Calu3 (cell line): ENCODE measurements around the gene LMBRD1. TPM values are rescaled to one million over a fixed set of nuclear protein-coding genes. Genes with fewer than 3 reads are reported as not detected.

Experiments used
- BruUV-seq: library from RNA; stranded (reverse); fragments of 400-500 nt; replicated peaks from 2 replicates; lab custom pipeline; 2021; lab: Mats Ljungman, UMichigan
- CTCF ChIA-PET: fragments of 300-600 bp; sonication (Branson Sonifier 250); formaldehyde crosslinking; loops from one replicate; lab custom pipeline; 2022; ENCODE audit warnings: antibody characterized with exemption; lab: Charles Lee
- DNase-seq: peaks from one replicate; pipeline ENCODE4 v3.0.0; 2022
- H3K27ac Mint-ChIP-seq: one replicate; pipeline ENCODE4 v1.8.0; 2022; ENCODE audit warnings: mixed read lengths; ENCODE audit not compliant: unreplicated experiment
- H3K27me3 Mint-ChIP-seq: one replicate; pipeline ENCODE4 v1.8.0; 2022; ENCODE audit warnings: mixed read lengths; ENCODE audit not compliant: unreplicated experiment
- H3K36me3 Mint-ChIP-seq: one replicate; pipeline ENCODE4 v1.8.0; 2022; ENCODE audit warnings: mild to moderate bottlenecking, moderate library complexity, mixed read lengths; ENCODE audit not compliant: insufficient read depth, unreplicated experiment
- H3K4me1 Mint-ChIP-seq: one replicate; pipeline ENCODE4 v1.8.0; 2022; ENCODE audit warnings: mild to moderate bottlenecking, low read depth, mixed read lengths; ENCODE audit not compliant: unreplicated experiment
- H3K4me3 Mint-ChIP-seq: one replicate; pipeline ENCODE4 v1.8.0; 2022; ENCODE audit warnings: mild to moderate bottlenecking, low read depth, moderate library complexity, mixed read lengths; ENCODE audit not compliant: unreplicated experiment
- H3K9me3 Mint-ChIP-seq: one replicate; pipeline ENCODE4 v1.8.0; 2022; ENCODE audit warnings: low read depth, mixed read lengths; ENCODE audit not compliant: unreplicated experiment
- CTCF ChIP-seq: fragments of 200-600 bp; IDR thresholded peaks from one replicate; pipeline ENCODE4 v1.8.0; 2022; ENCODE audit warnings: antibody characterized with exemption; ENCODE audit not compliant: unreplicated experiment
- intact Hi-C: fragments of 100-400 bp; cut with micrococcal nuclease; formaldehyde crosslinking; loops from one replicate; pipeline ENCODE4 v1.10.0; 2022; ENCODE audit not compliant: unreplicated experiment
- total RNA-seq: library from RNA; stranded (reverse); gene quantifications from 2 replicates; pipeline ENCODE4 v1.2.3, GENCODE V29; 2022

LMBRD1 gene
- total RNA-seq, 1 experiment from 2014 or later = 36.6 TPM

- Mint-ChIP-seq H3K36me3 (no peaks in the 10 kb centered on the region), H3K4me3 (no peak overlapping the region), H3K4me1 (no peaks in the 10 kb centered on the region), H3K9me3 (peaks cover 2% of the 10 kb centered on the region), H3K27ac (no peak overlapping the region), H3K27me3 (no peaks in the 10 kb centered on the region)
- no peak for DNase-seq
- no TSS peak for BruUV-seq
- intact Hi-C loops = no loop called here
- no peak for TF ChIP-seq CTCF
- CTCF ChIA-PET = no interaction called here
Observed at GRCh38 chr6:69820438-69820837, 23.6 kb upstream of the LMBRD1 start.

DNA sequence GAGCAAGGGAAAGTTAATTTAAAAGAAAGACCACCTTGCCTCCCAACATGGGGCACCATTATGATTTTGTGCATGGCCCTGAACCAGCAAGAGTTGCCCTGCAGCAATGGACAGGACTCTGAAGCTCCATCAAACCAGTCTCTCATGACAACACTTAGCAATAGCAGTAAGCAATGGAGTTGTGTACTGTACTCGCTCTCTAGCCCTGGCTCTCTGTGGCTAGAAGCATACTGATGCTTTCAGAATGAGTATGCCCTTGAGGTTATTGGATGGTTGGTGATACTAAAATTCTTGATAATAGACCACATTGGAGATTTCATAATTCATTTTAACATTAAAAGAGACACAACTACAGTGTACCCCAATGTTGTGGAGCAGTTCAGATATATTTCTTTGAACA is 23.2 kb upstream of the LMBRD1 start:
- no peak for TF ChIP-seq CTCF
- Mint-ChIP-seq H3K36me3 (no peaks in the 10 kb centered on the region), H3K27me3 (no peaks in the 10 kb centered on the region), H3K27ac (no peak overlapping the region), H3K4me1 (no peaks in the 10 kb centered on the region), H3K9me3 (peaks cover 2% of the 10 kb centered on the region), H3K4me3 (no peak overlapping the region)
- intact Hi-C loops = no loop called here
- no peak for DNase-seq
- no TSS peak for BruUV-seq
- CTCF ChIA-PET = no interaction called here

GRCh38 chr6:69819138-69819537 is 22.3 kb upstream of the LMBRD1 start:
- Mint-ChIP-seq H3K4me3 (no peak overlapping the region), H3K36me3 (no peaks in the 10 kb centered on the region), H3K27me3 (no peaks in the 10 kb centered on the region), H3K4me1 (no peaks in the 10 kb centered on the region), H3K9me3 (peaks cover 2% of the 10 kb centered on the region), H3K27ac (no peak overlapping the region)
- no peak for DNase-seq
- BruUV-seq = no TSS peak
- intact Hi-C loops = no loop called here
- CTCF ChIA-PET = interaction anchor here (0.7 kb wide), 1 partner anchor 392 kb away, joined by 6 read pairs; no protein-coding TSS in a partner anchor
- TF ChIP-seq CTCF = no peak

GRCh38 chr6:69818223-69818930 is 21.6 kb upstream of the LMBRD1 start:
- intact Hi-C loops = no loop called here
- Mint-ChIP-seq H3K27me3 (no peaks in the 10 kb centered on the region), H3K36me3 (no peaks in the 10 kb centered on the region), H3K4me3 (no peak overlapping the region), H3K27ac (no peak overlapping the region), H3K9me3 (peaks cover 2% of the 10 kb centered on the region), H3K4me1 (peaks cover 7% of the 10 kb centered on the region)
- CTCF ChIA-PET = interaction anchor here (0.7 kb wide), 1 partner anchor 391 kb away, joined by 6 read pairs; no protein-coding TSS in a partner anchor
- TF ChIP-seq CTCF = no peak
- no peak for DNase-seq
- BruUV-seq = no TSS peak
